WTC11 (cell line): ENCODE results near the gene GNS.

Experiments
- ATF6 ChIP-seq: sonication (generic); formaldehyde crosslinking; IDR thresholded peaks from 2 replicates; pipeline ENCODE4 v1.8.1; 2023; ENCODE audit warnings: mild to moderate bottlenecking, missing genetic modification reagents
- CTCF ChIP-seq: fragments of 200-600 bp; IDR thresholded peaks from 2 replicates; pipeline ENCODE4 v1.8.0; 2022; ENCODE audit warnings: antibody characterized with exemption
- E2F1 ChIP-seq: sonication (generic); formaldehyde crosslinking; IDR thresholded peaks from 2 replicates; pipeline ENCODE4 v1.8.0; 2022; ENCODE audit warnings: mild to moderate bottlenecking, missing genetic modification reagents
- KAT7 ChIP-seq: sonication (generic); formaldehyde crosslinking; IDR thresholded peaks from 2 replicates; pipeline ENCODE4 v1.8.1; 2023; ENCODE audit warnings: missing genetic modification reagents, mild to moderate bottlenecking, borderline replicate concordance
- MLX ChIP-seq: sonication (generic); formaldehyde crosslinking; IDR thresholded peaks from 2 replicates; pipeline ENCODE4 v1.8.1; 2023; ENCODE audit warnings: mild to moderate bottlenecking, missing genetic modification reagents, moderate library complexity
- MXD4 ChIP-seq: fragments of 250-450 bp; sonication (Bioruptor Pico); IDR thresholded peaks from 2 replicates; pipeline ENCODE4 v1.8.0; 2021; ENCODE audit warnings: mild to moderate bottlenecking, moderate library complexity, borderline replicate concordance
- RELA ChIP-seq: sonication (generic); formaldehyde crosslinking; IDR thresholded peaks from 2 replicates; pipeline ENCODE4 v1.8.1; 2022; ENCODE audit warnings: missing genetic modification reagents, mild to moderate bottlenecking, borderline replicate concordance

GRCh38 chr12:64695550-64695949, 63.7 kb downstream of the GNS start:
- TF ChIP-seq MXD4 (CRISPR knock-in tag) (no peak), CTCF (no peak), RELA (no peak), ATF6 (CRISPR knock-in tag) (no peak), MLX (CRISPR knock-in tag) (no peak), E2F1 (no peak), KAT7 (CRISPR knock-in tag) (no peak)
